Transverse colon (tissue), 3 donors: ENCODE data around the gene MRPL52.

Experiments used
- CTCF ChIP-seq, 5 experiments: fragments of 200-600 bp in 3 of 5; fragments of 450-650 bp in 2 of 5; sonication (generic) in 3 of 5; IDR thresholded peaks; 1 replicate in 2 of 5; 2 replicates in 3 of 5; pipeline ENCODE4 v1.5.1; 2016 to 2017; ENCODE audit warnings: antibody characterized with exemption in 5 of 5, inconsistent platforms in 3 of 5, mild to moderate bottlenecking in 2 of 5, moderate library complexity in 1 of 5
- EP300 ChIP-seq: sonication (generic); formaldehyde crosslinking; IDR thresholded peaks from one replicate; pipeline ENCODE4 v1.6.1; 2017; ENCODE audit warnings: antibody characterized with exemption, low read depth
- POLR2A ChIP-seq: fragments of 450-650 bp; IDR thresholded peaks from one replicate; pipeline ENCODE4 v1.6.1; 2016; ENCODE audit warnings: antibody characterized with exemption, mild to moderate bottlenecking, moderate library complexity

- TF ChIP-seq CTCF (IDR thresholded peaks at IDR 0.05) (no peak), POLR2A (peak; percentile 92), EP300 (peak; percentile 28)
These were observed 41.7 kb downstream of the MRPL52 start, which contains the start of gene LRP10 for GRCh38 chr14:22871224-22872032.
